Measurements from ENCODE around the gene COTL1.

COTL1 gene

GRCh38 chr16:84589975-84590719 lies 27.7 kb downstream of the COTL1 start:
- no peak for ATAC-seq (ENCODE audit: low read depth)
- peak overlapping the region; percentile 78 for H3K27ac Mint-ChIP-seq
- H3K4me3 Mint-ChIP-seq: peak overlapping the region; percentile 30
- H3K4me1 Mint-ChIP-seq: peaks cover 43% of the 10 kb centered on the region
- no peak for DNase-seq (ENCODE audit: low spot score in 2 of 2)
- no peaks in the 10 kb centered on the region for H3K27me3 Mint-ChIP-seq
- H3K36me3 Mint-ChIP-seq: peaks cover 30% of the 10 kb centered on the region
- peaks cover 2% of the 10 kb centered on the region for H3K9me3 Mint-ChIP-seq

DNA sequence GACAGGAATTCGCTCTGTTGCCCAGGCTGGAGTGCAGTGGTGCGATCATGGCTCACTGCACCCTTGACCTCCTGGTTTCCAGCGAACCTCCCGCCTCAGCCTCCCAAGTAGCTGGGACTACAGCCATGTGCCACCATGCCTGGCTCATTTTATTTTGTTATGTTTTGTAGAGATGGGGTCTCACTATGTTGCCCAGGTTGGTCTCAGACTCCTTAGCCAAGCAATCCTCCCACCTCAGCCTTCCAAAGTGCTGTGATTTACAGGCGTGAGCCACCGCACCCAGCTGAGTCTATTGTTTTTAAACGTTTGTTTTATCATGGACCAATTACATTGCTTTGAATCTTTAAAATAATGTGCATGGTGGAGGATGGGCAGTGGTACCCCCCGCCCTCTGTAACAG lies 28.9 kb downstream of the COTL1 start:
- Mint-ChIP-seq H3K27ac (no peak overlapping the region), H3K4me3 (no peak overlapping the region), H3K27me3 (no peaks in the 10 kb centered on the region), H3K9me3 (peaks cover 2% of the 10 kb centered on the region), H3K36me3 (peaks cover 25% of the 10 kb centered on the region), H3K4me1 (peaks cover 43% of the 10 kb centered on the region)
- ATAC-seq (ENCODE audit: low read depth): no peak
- DNase-seq (ENCODE audit: low spot score in 2 of 2): no peak

GRCh38 chr16:84585886-84586285 lies 32.0 kb downstream of the COTL1 start:
- Mint-ChIP-seq H3K36me3 (peaks cover 10% of the 10 kb centered on the region), H3K4me3 (peak overlapping the region; percentile 79), H3K27me3 (no peaks in the 10 kb centered on the region), H3K27ac (peak overlapping the region; percentile 59), H3K9me3 (no peaks in the 10 kb centered on the region), H3K4me1 (peaks cover 34% of the 10 kb centered on the region)
- ATAC-seq (ENCODE audit: low read depth) (peak; percentile 86), DNase-seq (ENCODE audit: low spot score in 2 of 2) (peak in 1 of 2 donors; percentile 34)

DNA sequence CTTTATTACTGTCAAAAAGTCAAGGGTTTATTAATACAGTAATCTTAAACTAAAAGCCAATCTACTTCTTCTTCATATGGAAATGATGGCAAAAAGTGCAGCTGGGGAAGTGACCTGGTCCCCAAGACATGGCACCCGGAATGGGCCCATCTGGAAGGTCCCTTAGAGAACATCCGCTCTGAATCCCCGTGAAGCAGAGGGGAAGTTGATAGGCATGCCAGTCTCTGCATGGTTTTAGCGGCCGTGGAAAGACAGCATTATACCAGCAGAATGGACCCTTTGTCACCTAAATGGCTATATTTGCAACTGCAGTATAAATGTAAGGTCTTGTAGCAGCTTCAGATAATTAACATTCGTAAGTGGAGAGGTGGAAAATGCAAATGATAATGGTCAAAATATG lies 32.4 kb downstream of the COTL1 start:
- peaks cover 11% of the 10 kb centered on the region for H3K36me3 Mint-ChIP-seq
- H3K4me1 Mint-ChIP-seq: peaks cover 36% of the 10 kb centered on the region

GRCh38 chr16:84584678-84585077 lies 33.2 kb downstream of the COTL1 start:
- Mint-ChIP-seq H3K4me3 (no peak overlapping the region), H3K36me3 (peaks cover 7% of the 10 kb centered on the region), H3K4me1 (peaks cover 39% of the 10 kb centered on the region), H3K9me3 (no peaks in the 10 kb centered on the region), H3K27ac (peak overlapping the region; percentile 59), H3K27me3 (no peaks in the 10 kb centered on the region)
- ATAC-seq (ENCODE audit: low read depth) (no peak), DNase-seq (ENCODE audit: low spot score in 2 of 2) (no peak)

More for the DNA sequence above, 32.4 kb downstream of the COTL1 start:
- H3K4me3 Mint-ChIP-seq: peak overlapping the region; percentile 79
- H3K27me3 Mint-ChIP-seq: no peaks in the 10 kb centered on the region
- H3K9me3 Mint-ChIP-seq: no peaks in the 10 kb centered on the region
- ATAC-seq (ENCODE audit: low read depth) (peak; percentile 37), DNase-seq (ENCODE audit: low spot score in 2 of 2) (no peak)
- H3K27ac Mint-ChIP-seq: peak overlapping the region; percentile 59

DNA sequence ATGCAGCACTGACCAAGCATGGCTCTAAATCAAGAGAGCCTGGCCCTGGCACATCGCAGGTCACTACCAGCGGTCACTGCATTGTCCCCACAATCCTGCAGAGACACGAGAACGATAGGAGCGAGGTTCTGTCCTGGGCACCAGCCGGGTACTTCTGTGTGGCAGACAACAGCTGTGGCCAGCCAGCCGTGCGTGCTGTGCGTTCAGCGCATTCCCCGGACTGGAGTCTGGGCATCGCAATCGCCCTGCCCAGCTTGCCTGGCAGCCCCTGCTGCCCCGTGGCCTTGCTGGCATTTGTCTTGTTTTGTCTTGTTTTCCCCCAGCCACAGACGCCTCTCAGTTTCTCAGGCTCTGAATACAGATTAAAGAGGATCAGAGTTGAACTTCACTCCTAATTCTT lies 33.9 kb downstream of the COTL1 start:
- no peak overlapping the region for H3K4me3 Mint-ChIP-seq
- no peaks in the 10 kb centered on the region for H3K27me3 Mint-ChIP-seq
- H3K27ac Mint-ChIP-seq: peak overlapping the region; percentile 58
- H3K9me3 Mint-ChIP-seq: no peaks in the 10 kb centered on the region
- ATAC-seq (ENCODE audit: low read depth): no peak
- H3K36me3 Mint-ChIP-seq: peaks cover 7% of the 10 kb centered on the region
- DNase-seq (ENCODE audit: low spot score in 2 of 2): no peak
- H3K4me1 Mint-ChIP-seq: peaks cover 42% of the 10 kb centered on the region

DNA sequence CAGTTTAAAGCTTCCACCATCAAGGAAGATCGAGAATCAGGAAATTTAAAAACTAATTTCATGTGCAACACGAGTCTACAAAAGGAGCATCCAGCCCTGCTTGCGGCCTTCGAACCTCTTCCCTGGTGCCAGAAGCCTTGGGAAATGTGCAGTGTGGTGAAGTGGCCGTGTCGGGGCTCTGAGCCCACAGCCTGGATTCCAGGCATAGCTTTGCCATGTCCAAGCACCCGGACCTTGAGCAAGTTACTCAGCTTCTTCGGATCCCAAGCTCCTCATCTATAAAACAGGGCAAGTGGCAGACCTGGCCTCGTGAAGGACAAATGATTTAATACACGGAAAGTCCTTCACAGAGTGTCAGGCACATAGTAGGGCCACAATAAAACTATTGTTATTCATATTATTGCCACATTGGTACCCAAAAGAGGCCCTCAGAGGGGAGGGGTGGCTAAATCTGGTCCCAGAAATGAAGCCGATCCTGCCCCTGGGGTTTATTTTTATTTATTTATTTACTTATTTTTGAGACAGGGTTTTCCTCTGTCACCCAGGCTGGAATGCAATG lies 34.8 kb downstream of the COTL1 start:
- DNase-seq (ENCODE audit: low spot score in 2 of 2) (no peak), ATAC-seq (ENCODE audit: low read depth) (no peak)
- H3K27ac Mint-ChIP-seq: peak overlapping the region; percentile 86
- no peak overlapping the region for H3K4me3 Mint-ChIP-seq
- peaks cover 14% of the 10 kb centered on the region for H3K36me3 Mint-ChIP-seq
- H3K4me1 Mint-ChIP-seq: peaks cover 48% of the 10 kb centered on the region
- H3K9me3 Mint-ChIP-seq: no peaks in the 10 kb centered on the region
- no peaks in the 10 kb centered on the region for H3K27me3 Mint-ChIP-seq

DNA sequence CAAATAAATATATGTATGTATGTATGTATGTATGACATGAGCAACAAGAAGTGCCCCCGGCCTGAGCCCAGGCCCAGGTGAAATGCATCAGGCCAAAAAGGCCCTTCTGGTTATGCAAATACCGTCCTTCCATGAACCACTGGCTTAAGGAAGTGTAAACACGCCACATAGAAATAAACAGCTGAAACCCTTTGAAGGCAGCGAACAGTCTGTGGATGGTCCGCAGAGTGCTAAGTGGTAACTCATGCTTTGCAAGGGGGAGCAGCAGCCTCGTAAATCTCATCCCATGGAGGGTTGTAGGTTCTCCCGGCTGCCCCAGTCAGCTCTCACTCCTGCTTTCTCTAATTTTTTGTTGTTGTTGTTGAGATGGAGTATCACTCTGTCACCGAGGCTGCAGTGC lies 36.7 kb downstream of the COTL1 start:
- peaks cover 16% of the 10 kb centered on the region for H3K36me3 Mint-ChIP-seq
- no peak for DNase-seq (ENCODE audit: low spot score in 2 of 2)
- H3K4me3 Mint-ChIP-seq: peak overlapping the region; percentile 43
- no peak for ATAC-seq (ENCODE audit: low read depth)
- H3K27ac Mint-ChIP-seq: peak overlapping the region; percentile 86
- no peaks in the 10 kb centered on the region for H3K9me3 Mint-ChIP-seq
- H3K4me1 Mint-ChIP-seq: peaks cover 54% of the 10 kb centered on the region
- no peaks in the 10 kb centered on the region for H3K27me3 Mint-ChIP-seq

- Mint-ChIP-seq H3K27me3 (no peaks in the 10 kb centered on the region), H3K36me3 (peaks cover 18% of the 10 kb centered on the region), H3K4me3 (no peak overlapping the region), H3K4me1 (peaks cover 49% of the 10 kb centered on the region), H3K9me3 (no peaks in the 10 kb centered on the region), H3K27ac (peak overlapping the region; percentile 86)
- no peak for DNase-seq (ENCODE audit: low spot score in 2 of 2)
- no peak for ATAC-seq (ENCODE audit: low read depth)
These were observed 37.9 kb downstream of the COTL1 start for GRCh38 chr16:84579936-84580335.

DNA sequence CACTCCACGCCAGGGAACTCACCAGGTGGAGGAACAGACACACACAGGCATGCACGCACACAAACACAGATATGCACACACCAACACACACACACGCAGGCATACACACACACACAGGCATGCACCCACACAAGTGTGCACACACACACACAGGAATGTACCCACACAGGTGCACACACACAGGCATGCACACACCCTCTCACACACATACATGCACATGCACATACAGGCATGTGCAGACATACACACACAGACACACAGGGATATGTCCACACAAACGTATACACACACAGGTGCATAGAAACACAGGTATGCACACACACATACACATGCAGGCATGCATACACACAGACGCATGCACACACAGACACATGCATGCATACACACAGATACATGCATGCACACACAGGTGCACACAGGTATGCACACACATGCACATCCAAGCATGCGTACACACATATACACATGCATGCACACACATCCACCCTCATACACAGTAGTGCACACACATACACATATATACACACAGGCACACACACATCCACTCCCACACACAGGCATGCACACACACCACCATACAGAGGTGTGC lies 39.2 kb downstream of the COTL1 start:
- H3K4me1 Mint-ChIP-seq: peaks cover 50% of the 10 kb centered on the region
- H3K27me3 Mint-ChIP-seq: no peaks in the 10 kb centered on the region
- no peak overlapping the region for H3K27ac Mint-ChIP-seq
- no peaks in the 10 kb centered on the region for H3K9me3 Mint-ChIP-seq
- DNase-seq (ENCODE audit: low spot score in 2 of 2) (no peak), ATAC-seq (ENCODE audit: low read depth) (no peak)
- H3K4me3 Mint-ChIP-seq: no peak overlapping the region
- H3K36me3 Mint-ChIP-seq: peaks cover 19% of the 10 kb centered on the region

- Mint-ChIP-seq H3K4me3 (peak overlapping the region; percentile 8), H3K36me3 (peaks cover 22% of the 10 kb centered on the region), H3K27me3 (no peaks in the 10 kb centered on the region), H3K9me3 (no peaks in the 10 kb centered on the region), H3K27ac (peak overlapping the region; percentile 75), H3K4me1 (peaks cover 54% of the 10 kb centered on the region)
- ATAC-seq (ENCODE audit: low read depth): no peak
- DNase-seq (ENCODE audit: low spot score in 2 of 2): no peak
These were observed 40.7 kb downstream of the COTL1 start for GRCh38 chr16:84577034-84577803.

- no peak for ATAC-seq (ENCODE audit: low read depth)
- Mint-ChIP-seq H3K4me1 (peaks cover 55% of the 10 kb centered on the region), H3K9me3 (no peaks in the 10 kb centered on the region), H3K4me3 (no peak overlapping the region), H3K27me3 (no peaks in the 10 kb centered on the region), H3K27ac (peak overlapping the region; percentile 75), H3K36me3 (peaks cover 31% of the 10 kb centered on the region)
- DNase-seq (ENCODE audit: low spot score in 2 of 2): no peak
These were observed 42.0 kb downstream of the COTL1 start for GRCh38 chr16:84575914-84576313.

- Mint-ChIP-seq H3K27me3 (no peaks in the 10 kb centered on the region), H3K36me3 (peaks cover 38% of the 10 kb centered on the region), H3K4me1 (peaks cover 47% of the 10 kb centered on the region), H3K27ac (peak overlapping the region; percentile 73), H3K4me3 (no peak overlapping the region), H3K9me3 (no peaks in the 10 kb centered on the region)
- no peak for ATAC-seq (ENCODE audit: low read depth)
- DNase-seq (ENCODE audit: low spot score in 2 of 2): no peak
These were observed 43.7 kb downstream of the COTL1 start for GRCh38 chr16:84574191-84574590.

DNA sequence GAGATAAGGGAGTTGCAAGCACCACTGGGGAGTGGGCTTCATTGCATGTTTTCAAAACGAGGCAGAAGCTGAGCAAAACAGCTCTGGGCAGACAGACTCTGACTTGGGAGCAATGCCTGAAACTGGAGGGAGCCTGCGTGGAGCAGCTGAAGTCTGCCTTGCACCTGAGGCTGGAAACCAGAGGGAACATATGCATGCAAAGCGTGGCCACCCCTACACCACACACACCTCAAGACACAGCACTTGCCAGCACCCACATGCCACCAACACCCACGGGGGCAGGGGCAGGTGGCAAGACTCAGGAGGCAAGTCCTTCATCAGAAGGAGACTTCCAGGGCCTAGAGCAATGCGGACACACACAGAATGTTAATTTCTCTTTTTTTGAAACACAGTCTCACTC lies 45.8 kb downstream of the COTL1 start:
- ATAC-seq (ENCODE audit: low read depth) (no peak), DNase-seq (ENCODE audit: low spot score in 2 of 2) (no peak)
- no peaks in the 10 kb centered on the region for H3K27me3 Mint-ChIP-seq
- peaks cover 37% of the 10 kb centered on the region for H3K36me3 Mint-ChIP-seq
- peak overlapping the region; percentile 55 for H3K27ac Mint-ChIP-seq
- no peaks in the 10 kb centered on the region for H3K9me3 Mint-ChIP-seq
- peaks cover 42% of the 10 kb centered on the region for H3K4me1 Mint-ChIP-seq
- H3K4me3 Mint-ChIP-seq: no peak overlapping the region
